K562 (cell line): Measurements from ENCODE around the gene PTCH2. TPM values are rescaled to one million over a fixed set of nuclear protein-coding genes. Genes with fewer than 3 reads are reported as not detected.

Experiments
- CHD1 ChIP-seq: fragments of 200-600 bp; sonication (generic); IDR thresholded peaks from one replicate; pipeline ENCODE4 v1.6.1; 2012; ENCODE audit warnings: mild to moderate bottlenecking, moderate library complexity, low read length, inconsistent platforms
- CREBBP ChIP-seq: IDR thresholded peaks from one replicate; pipeline ENCODE4 v1.6.1; 2012; ENCODE audit warnings: low read depth, mild to moderate bottlenecking, control low read depth, inconsistent platforms, low read length
- ESRRA ChIP-seq: fragments of 450-650 bp; IDR thresholded peaks from 2 replicates; pipeline ENCODE4 v1.6.1; 2014; ENCODE audit warnings: low read depth, mild to moderate bottlenecking, moderate library complexity, borderline replicate concordance
- FOXK2 ChIP-seq, 2 experiments: fragments of 450-650 bp; IDR thresholded peaks in 1 of 2; conservative IDR thresholded peaks in 1 of 2; 2 replicates each; pipeline ENCODE4 v1.6.1; 2016; ENCODE audit warnings: low read depth in 2 of 2, mild to moderate bottlenecking in 1 of 2
- HDGF ChIP-seq: fragments of 450-650 bp; IDR thresholded peaks from 2 replicates; pipeline ENCODE4 v1.6.1; 2016
- HLTF ChIP-seq: fragments of 450-650 bp; IDR thresholded peaks from 2 replicates; pipeline ENCODE4 v1.6.1; 2016
- IFI16 ChIP-seq: fragments of 250-450 bp; sonication (Bioruptor Pico); IDR thresholded peaks from 2 replicates; pipeline ENCODE4 v2.1.2; 2022; ENCODE audit warnings: mild to moderate bottlenecking, inconsistent platforms
- KDM2B ChIP-seq: fragments of 250-450 bp; sonication (Bioruptor Pico); IDR thresholded peaks from 2 replicates; pipeline ENCODE4 v1.8.0; 2021; ENCODE audit warnings: mild to moderate bottlenecking, moderate library complexity
- LEF1 ChIP-seq: fragments of 450-650 bp; IDR thresholded peaks from 2 replicates; pipeline ENCODE4 v1.6.1; 2016; ENCODE audit warnings: mild to moderate bottlenecking
- MBD2 ChIP-seq: sonication (generic); IDR thresholded peaks from 2 replicates; pipeline ENCODE4 v1.6.1; 2016; ENCODE audit warnings: low read depth, borderline replicate concordance
- NFATC3 ChIP-seq: fragments of 450-650 bp; IDR thresholded peaks from 2 replicates; pipeline ENCODE4 v1.6.1; 2017; ENCODE audit warnings: mild to moderate bottlenecking
- PHB ChIP-seq: fragments of 250-450 bp; sonication (Bioruptor Pico); IDR thresholded peaks from 2 replicates; pipeline ENCODE4 v1.5.0; 2021
- SP1 ChIP-seq: sonication (generic); formaldehyde crosslinking; IDR thresholded peaks from 2 replicates; pipeline ENCODE4 v1.8.1; 2022; ENCODE audit warnings: mild to moderate bottlenecking, missing genetic modification reagents
- TRIM24 ChIP-seq, 2 experiments: fragments of 450-650 bp; IDR thresholded peaks; 2 replicates each; pipeline ENCODE4 v1.6.1; 2016
- YY1 ChIP-seq, 3 experiments: IDR thresholded peaks; 2 replicates each; pipeline ENCODE4 v1.6.1; 2011; ENCODE audit warnings: low read length in 2 of 3, mild to moderate bottlenecking in 2 of 3, moderate library complexity in 2 of 3, borderline replicate concordance in 1 of 3, control low read depth in 1 of 3, low read depth in 1 of 3; ENCODE audit not compliant: insufficient read depth in 3 of 3, insufficient replicate concordance in 2 of 3, control insufficient read depth in 1 of 3, insufficient read length in 1 of 3; ENCODE audit errors: extremely low read depth in 1 of 3
- ZNF165 ChIP-seq: fragments of 250-450 bp; sonication (Bioruptor Pico); IDR thresholded peaks from 2 replicates; pipeline ENCODE4 v1.4.0; 2020; ENCODE audit warnings: borderline replicate concordance
- ZNF277 ChIP-seq: fragments of 250-450 bp; sonication (Bioruptor Pico); IDR thresholded peaks from 2 replicates; pipeline ENCODE4 v1.8.0; 2022; ENCODE audit warnings: inconsistent platforms, mild to moderate bottlenecking, moderate library complexity, borderline replicate concordance
- ZNF282 ChIP-seq: sonication (generic); formaldehyde crosslinking; IDR thresholded peaks from 2 replicates; pipeline ENCODE4 v1.8.1; 2023; ENCODE audit warnings: missing genetic modification reagents
- ZNF41 ChIP-seq: fragments of 250-450 bp; sonication (Bioruptor Pico); conservative IDR thresholded peaks from 2 replicates; pipeline ENCODE4 v1.4.0; 2020; ENCODE audit warnings: mild to moderate bottlenecking
- polyA plus RNA-seq, 8 experiments: library from polyadenylated mRNA; depleted of rRNA in 4 of 8; stranded (reverse) in 5 of 8; unstranded in 3 of 8; fragments of >200 nt; fragmentation: Nextera tagmentation in 2 of 8; fragmentation: Illumina TruSeq in 1 of 8; extraction: Ambion mirVana in 2 of 8; extraction: Trizol in 1 of 8; gene quantifications; 2 replicates each; pipeline versions ENCODE4 v1.2.1 to v1.2.3, GENCODE V29; 2011 to 2014; ENCODE audit warnings: inconsistent platforms in 1 of 8, missing spikeins in 1 of 8
- total RNA-seq, 7 experiments: library from RNA; depleted of rRNA in 6 of 7; stranded (reverse); fragments of >200 nt in 6 of 7; fragmentation: Illumina TruSeq in 2 of 7; extraction: Trizol in 2 of 7; gene quantifications; 2 replicates each; pipeline versions ENCODE4 v1.2.1 to v1.2.3, GENCODE V29; 2011 to 2021; ENCODE audit warnings: low replicate concordance in 1 of 7
- TF ChIP-seq, protein P1 (sequence below): IDR thresholded peaks from 3 replicates; pipeline ENCODE4 v1.6.1; 2011; ENCODE audit warnings: borderline replicate concordance, mild to moderate bottlenecking; ENCODE audit not compliant: insufficient read length, insufficient read depth
- TF ChIP-seq, protein P2 (sequence below): fragments of 150-350 bp; conservative IDR thresholded peaks from 2 replicates; pipeline ENCODE4 v1.6.1; 2014; ENCODE audit warnings: low read length
- TF ChIP-seq, protein P3 (sequence below): fragments of 450-650 bp; formaldehyde crosslinking; IDR thresholded peaks from 2 replicates; pipeline ENCODE4 v1.4.0; 2020; ENCODE audit warnings: mild to moderate bottlenecking, moderate library complexity

Gene PTCH2
- total and polyA plus RNA-seq, 9 of the 15 experiments (the other 6 are each of a cell fraction or from before 2014, with no cell fraction given): 0.15 to 27.3 (median 0.48) TPM; not detected in 1

GRCh38 chr1:44807364-44808062, 35.5 kb downstream of the PTCH2 start (continued):
- TF ChIP-seq, protein P1, sequence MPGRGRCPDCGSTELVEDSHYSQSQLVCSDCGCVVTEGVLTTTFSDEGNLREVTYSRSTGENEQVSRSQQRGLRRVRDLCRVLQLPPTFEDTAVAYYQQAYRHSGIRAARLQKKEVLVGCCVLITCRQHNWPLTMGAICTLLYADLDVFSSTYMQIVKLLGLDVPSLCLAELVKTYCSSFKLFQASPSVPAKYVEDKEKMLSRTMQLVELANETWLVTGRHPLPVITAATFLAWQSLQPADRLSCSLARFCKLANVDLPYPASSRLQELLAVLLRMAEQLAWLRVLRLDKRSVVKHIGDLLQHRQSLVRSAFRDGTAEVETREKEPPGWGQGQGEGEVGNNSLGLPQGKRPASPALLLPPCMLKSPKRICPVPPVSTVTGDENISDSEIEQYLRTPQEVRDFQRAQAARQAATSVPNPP: no peak
- TF ChIP-seq LEF1: peak; percentile 98
- no peak; the same call in 1 of the 2 replicates for TF ChIP-seq KDM2B
- peak; percentile 91 to 92 for TF ChIP-seq FOXK2 (conservative IDR thresholded peaks at IDR 0.05 in 1 of 2, IDR thresholded peaks at IDR 0.05 in 1 of 2; ENCODE audit: low read depth in 2 of 2)
- no peak for TF ChIP-seq ZNF277 (CRISPR knock-in tag)
- TF ChIP-seq, protein P2, sequence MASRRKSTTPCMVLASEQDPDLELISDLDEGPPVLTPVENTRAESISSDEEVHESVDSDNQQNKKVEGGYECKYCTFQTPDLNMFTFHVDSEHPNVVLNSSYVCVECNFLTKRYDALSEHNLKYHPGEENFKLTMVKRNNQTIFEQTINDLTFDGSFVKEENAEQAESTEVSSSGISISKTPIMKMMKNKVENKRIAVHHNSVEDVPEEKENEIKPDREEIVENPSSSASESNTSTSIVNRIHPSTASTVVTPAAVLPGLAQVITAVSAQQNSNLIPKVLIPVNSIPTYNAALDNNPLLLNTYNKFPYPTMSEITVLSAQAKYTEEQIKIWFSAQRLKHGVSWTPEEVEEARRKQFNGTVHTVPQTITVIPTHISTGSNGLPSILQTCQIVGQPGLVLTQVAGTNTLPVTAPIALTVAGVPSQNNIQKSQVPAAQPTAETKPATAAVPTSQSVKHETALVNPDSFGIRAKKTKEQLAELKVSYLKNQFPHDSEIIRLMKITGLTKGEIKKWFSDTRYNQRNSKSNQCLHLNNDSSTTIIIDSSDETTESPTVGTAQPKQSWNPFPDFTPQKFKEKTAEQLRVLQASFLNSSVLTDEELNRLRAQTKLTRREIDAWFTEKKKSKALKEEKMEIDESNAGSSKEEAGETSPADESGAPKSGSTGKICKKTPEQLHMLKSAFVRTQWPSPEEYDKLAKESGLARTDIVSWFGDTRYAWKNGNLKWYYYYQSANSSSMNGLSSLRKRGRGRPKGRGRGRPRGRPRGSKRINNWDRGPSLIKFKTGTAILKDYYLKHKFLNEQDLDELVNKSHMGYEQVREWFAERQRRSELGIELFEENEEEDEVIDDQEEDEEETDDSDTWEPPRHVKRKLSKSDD: no peak
- no peak for TF ChIP-seq ZNF282 (CRISPR knock-in tag)
- no peak for TF ChIP-seq IFI16 (CRISPR knock-in tag)
- 0 out of 2 replicates have a peak, but pooled peaks have one; percentile 71 for TF ChIP-seq ZNF41 (CRISPR knock-in tag)
- peak; percentile 33 for TF ChIP-seq CHD1
- peak; percentile 72; the same call in 1 of the 2 replicates for TF ChIP-seq NFATC3
- 0 out of 2 replicates have a peak, but pooled peaks have one; percentile 47 for TF ChIP-seq HLTF
- TF ChIP-seq CREBBP: no peak
- no peak for TF ChIP-seq ZNF165 (CRISPR knock-in tag)
- TF ChIP-seq TRIM24 (IDR thresholded peaks at IDR 0.05): peak in 1 of 2 experiments; percentile 72; a peak in 3 of 4 replicates
- peak; percentile 44 for TF ChIP-seq SP1 (CRISPR knock-in tag)
- TF ChIP-seq ESRRA: peak; percentile 92
- peak; percentile 64; the same call in 1 of the 2 replicates for TF ChIP-seq PHB (CRISPR knock-in tag)
- TF ChIP-seq MBD2: peak; percentile 48; the same call in 1 of the 2 replicates
- TF ChIP-seq YY1 (IDR thresholded peaks at IDR 0.05; ENCODE audit: borderline replicate concordance in 1 of 3, control insufficient read depth in 1 of 3, extremely low read depth in 1 of 3, insufficient read depth in 3 of 3, insufficient read length in 1 of 3, insufficient replicate concordance in 2 of 3, low read depth in 1 of 3, low read length in 2 of 3): peak in 2 of 3 experiments; percentile 31 to 53
- TF ChIP-seq, protein P3, sequence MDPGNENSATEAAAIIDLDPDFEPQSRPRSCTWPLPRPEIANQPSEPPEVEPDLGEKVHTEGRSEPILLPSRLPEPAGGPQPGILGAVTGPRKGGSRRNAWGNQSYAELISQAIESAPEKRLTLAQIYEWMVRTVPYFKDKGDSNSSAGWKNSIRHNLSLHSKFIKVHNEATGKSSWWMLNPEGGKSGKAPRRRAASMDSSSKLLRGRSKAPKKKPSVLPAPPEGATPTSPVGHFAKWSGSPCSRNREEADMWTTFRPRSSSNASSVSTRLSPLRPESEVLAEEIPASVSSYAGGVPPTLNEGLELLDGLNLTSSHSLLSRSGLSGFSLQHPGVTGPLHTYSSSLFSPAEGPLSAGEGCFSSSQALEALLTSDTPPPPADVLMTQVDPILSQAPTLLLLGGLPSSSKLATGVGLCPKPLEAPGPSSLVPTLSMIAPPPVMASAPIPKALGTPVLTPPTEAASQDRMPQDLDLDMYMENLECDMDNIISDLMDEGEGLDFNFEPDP (CRISPR knock-in tag): 0 out of 2 replicates have a peak, but pooled peaks have one; percentile 22
- peak; percentile 88 for TF ChIP-seq HDGF
